Mesothelial cell of epicardium (in vitro differentiated cells): Measurements from ENCODE around the gene ZBTB21. TPM values are rescaled to one million over a fixed set of nuclear protein-coding genes. Genes with fewer than 3 reads are reported as not detected.

Experiments used
- DNase-seq, 2 experiments: peaks; one replicate each; pipeline ENCODE4 v3.0.0; 2021; ENCODE audit warnings: low spot score in 2 of 2; ENCODE audit not compliant: unreplicated experiment in 2 of 2
- H3K27ac Mint-ChIP-seq: 2 replicates; pipeline ENCODE4 v1.8.0; 2021; ENCODE audit warnings: mixed read lengths
- H3K27me3 Mint-ChIP-seq: 2 replicates; pipeline ENCODE4 v1.8.0; 2021; ENCODE audit warnings: low read depth, mixed read lengths
- H3K36me3 Mint-ChIP-seq: 2 replicates; pipeline ENCODE4 v1.8.0; 2021; ENCODE audit warnings: mixed read lengths
- H3K4me1 Mint-ChIP-seq: 2 replicates; pipeline ENCODE4 v1.8.0; 2021; ENCODE audit warnings: mixed read lengths
- H3K4me3 Mint-ChIP-seq: 2 replicates; pipeline ENCODE4 v1.8.0; 2021; ENCODE audit warnings: mild to moderate bottlenecking, moderate library complexity, mixed read lengths
- H3K9me3 Mint-ChIP-seq: 2 replicates; pipeline ENCODE4 v1.8.0; 2021; ENCODE audit warnings: mixed read lengths
- CTCF ChIP-seq: fragments of 200-600 bp; sonication (generic); IDR thresholded peaks from one replicate; pipeline ENCODE4 v1.5.0; 2021; ENCODE audit warnings: antibody characterized with exemption; ENCODE audit not compliant: unreplicated experiment
- total RNA-seq: library from RNA; stranded (reverse); gene quantifications from 3 replicates; pipeline ENCODE4 v1.2.1, GENCODE V29; 2021

Gene ZBTB21
- total RNA-seq, 1 donor from 2014 or later, result 17.4 TPM

GRCh38 chr21:41993744-41994143 is 16.4 kb downstream of the ZBTB21 start:
- Mint-ChIP-seq H3K27ac (no peak overlapping the region), H3K36me3 (peaks cover 67% of the 10 kb centered on the region), H3K9me3 (peaks cover 18% of the 10 kb centered on the region), H3K4me1 (no peaks in the 10 kb centered on the region), H3K4me3 (no peak overlapping the region), H3K27me3 (no peaks in the 10 kb centered on the region)
- no peak for DNase-seq
- TF ChIP-seq CTCF, result no peak

- Mint-ChIP-seq H3K4me1 (no peaks in the 10 kb centered on the region), H3K27ac (no peak overlapping the region), H3K27me3 (no peaks in the 10 kb centered on the region), H3K9me3 (peaks cover 18% of the 10 kb centered on the region), H3K36me3 (peaks cover 62% of the 10 kb centered on the region), H3K4me3 (no peak overlapping the region)
- no peak for TF ChIP-seq CTCF
- DNase-seq, result no peak
Measured at GRCh38 chr21:41992576-41992975, 17.6 kb downstream of the ZBTB21 start.

- Mint-ChIP-seq H3K36me3 (peaks cover 57% of the 10 kb centered on the region), H3K9me3 (peaks cover 15% of the 10 kb centered on the region), H3K27me3 (no peaks in the 10 kb centered on the region)
Measured at GRCh38 chr21:41991659-41992058, 18.5 kb downstream of the ZBTB21 start.

GRCh38 chr21:41989698-41990097 is 20.5 kb downstream of the ZBTB21 start:
- H3K27ac Mint-ChIP-seq, result no peak overlapping the region
- H3K9me3 Mint-ChIP-seq, result peaks cover under 1% of the 10 kb centered on the region
- H3K4me1 Mint-ChIP-seq, result no peaks in the 10 kb centered on the region
- H3K27me3 Mint-ChIP-seq, result no peaks in the 10 kb centered on the region
- peaks cover 39% of the 10 kb centered on the region for H3K36me3 Mint-ChIP-seq
- TF ChIP-seq CTCF, result no peak
- no peak for DNase-seq
- H3K4me3 Mint-ChIP-seq, result no peak overlapping the region

More at GRCh38 chr21:41991659-41992058, 18.5 kb downstream of the ZBTB21 start:
- Mint-ChIP-seq H3K27ac (no peak overlapping the region), H3K4me1 (no peaks in the 10 kb centered on the region), H3K4me3 (no peak overlapping the region)
- no peak for DNase-seq
- TF ChIP-seq CTCF, result no peak

GRCh38 chr21:41987310-41987709 is 22.9 kb downstream of the ZBTB21 start:
- no peak for DNase-seq
- Mint-ChIP-seq H3K9me3 (peaks cover 10% of the 10 kb centered on the region), H3K27ac (no peak overlapping the region), H3K27me3 (no peaks in the 10 kb centered on the region), H3K36me3 (peaks cover 18% of the 10 kb centered on the region), H3K4me3 (no peak overlapping the region), H3K4me1 (no peaks in the 10 kb centered on the region)
- TF ChIP-seq CTCF, result no peak
